GM19468 (cell line): Measurements from ENCODE around the gene HPCAL1.

ENCODE experiments used
- ATAC-seq: cut with Tn5 transposase; IDR thresholded peaks from one replicate; pipeline ENCODE4 v1.9.1; 2021; ENCODE audit warnings: mild to moderate bottlenecking, moderate library complexity, moderate number of reproducible peaks; ENCODE audit not compliant: unreplicated experiment; ENCODE audit errors: extremely low read depth

The HPCAL1 gene

DNA sequence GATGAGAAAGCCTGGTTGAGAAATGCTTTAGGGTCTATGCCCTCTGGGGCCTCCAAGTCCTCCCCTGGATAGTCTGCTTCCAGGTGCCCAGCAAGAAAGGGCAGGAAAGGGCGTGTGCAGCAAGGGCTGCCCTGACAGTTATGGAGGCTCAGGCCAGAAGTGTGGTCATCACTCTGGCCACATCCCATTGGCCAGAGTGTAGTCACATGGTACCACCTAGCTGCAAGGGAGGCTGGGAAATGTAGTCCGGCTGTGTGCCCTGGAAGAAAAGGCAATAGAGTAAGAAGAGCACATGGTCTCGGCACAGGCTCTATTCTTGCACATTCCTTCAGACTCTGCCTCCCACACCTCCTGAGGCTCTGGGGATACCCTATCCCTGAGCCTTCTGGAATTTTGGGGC, 109.7 kb downstream of the HPCAL1 start:
- ATAC-seq = no peak

- ATAC-seq = no peak
These were observed 110.8 kb downstream of the HPCAL1 start for GRCh38 chr2:10413503-10413902.

DNA sequence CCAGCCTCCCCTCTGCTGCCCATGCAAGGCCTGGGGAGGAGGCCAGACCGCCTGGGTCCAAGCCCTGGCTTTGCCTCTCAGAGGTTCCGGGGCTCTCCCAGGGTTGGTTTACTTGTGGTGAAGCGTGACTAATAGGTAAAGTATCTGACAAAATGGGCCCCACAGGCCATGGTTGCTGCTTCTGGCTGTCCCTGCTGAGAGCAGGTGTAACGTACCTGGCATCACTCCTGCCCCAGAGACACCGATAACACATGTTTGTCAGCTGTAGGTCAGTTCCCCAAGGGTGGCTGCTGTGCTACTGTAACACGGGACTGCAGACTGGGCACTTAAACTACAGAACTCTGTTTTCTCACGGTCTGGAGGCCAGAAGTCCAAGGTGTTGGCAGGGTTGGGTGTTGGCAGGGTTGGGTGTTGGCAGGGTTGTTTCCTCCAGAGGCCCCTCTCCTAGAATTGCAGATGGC, 111.3 kb downstream of the HPCAL1 start:
- ATAC-seq = no peak

DNA sequence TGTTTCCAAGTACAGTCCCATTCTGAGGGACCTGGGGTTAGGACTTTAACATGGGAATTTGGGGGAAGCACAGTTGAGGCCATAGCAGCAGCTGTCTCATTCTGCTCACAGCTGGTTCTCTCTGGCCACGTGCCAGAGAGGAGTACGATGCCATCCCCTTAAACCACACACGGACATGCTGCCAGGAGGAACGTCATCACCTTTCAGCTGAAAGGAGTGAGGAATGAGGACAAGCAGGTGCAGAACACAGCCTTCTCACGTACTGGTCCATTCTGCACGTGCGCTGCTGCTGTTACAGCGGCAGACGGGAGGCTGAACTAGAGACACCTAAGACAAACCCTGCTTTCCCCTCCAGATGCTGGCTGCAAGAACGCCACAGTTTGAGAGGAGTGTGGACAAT, 111.9 kb downstream of the HPCAL1 start:
- no peak for ATAC-seq

- ATAC-seq = no peak
These were observed 112.3 kb downstream of the HPCAL1 start for GRCh38 chr2:10415048-10415447.

- no peak for ATAC-seq
These were observed 112.9 kb downstream of the HPCAL1 start for GRCh38 chr2:10415640-10416039.

GRCh38 chr2:10417551-10418335, 115.0 kb downstream of the HPCAL1 start:
- no peak for ATAC-seq

- ATAC-seq = no peak
These were observed 117.0 kb downstream of the HPCAL1 start for GRCh38 chr2:10419553-10420257.

DNA sequence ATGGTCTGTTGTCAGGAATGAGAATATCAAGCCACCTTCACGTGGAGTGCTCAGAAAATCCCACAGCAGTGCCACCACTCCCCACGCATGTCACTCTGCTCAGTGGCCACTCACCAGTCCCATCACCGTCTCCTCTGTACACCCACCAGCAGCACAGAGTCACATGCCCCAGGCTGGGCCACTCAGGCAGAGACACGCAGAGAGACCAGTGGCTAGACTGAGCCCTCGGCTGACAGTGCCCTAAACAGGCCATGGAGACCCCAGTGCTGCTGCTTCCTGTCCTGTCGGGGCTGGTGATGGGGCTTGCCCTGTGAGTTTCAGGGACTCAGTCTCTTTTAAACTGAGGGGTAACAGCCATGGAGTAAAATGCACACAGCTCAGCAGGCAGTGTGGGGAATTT, 119.5 kb downstream of the HPCAL1 start:
- ATAC-seq = no peak

DNA sequence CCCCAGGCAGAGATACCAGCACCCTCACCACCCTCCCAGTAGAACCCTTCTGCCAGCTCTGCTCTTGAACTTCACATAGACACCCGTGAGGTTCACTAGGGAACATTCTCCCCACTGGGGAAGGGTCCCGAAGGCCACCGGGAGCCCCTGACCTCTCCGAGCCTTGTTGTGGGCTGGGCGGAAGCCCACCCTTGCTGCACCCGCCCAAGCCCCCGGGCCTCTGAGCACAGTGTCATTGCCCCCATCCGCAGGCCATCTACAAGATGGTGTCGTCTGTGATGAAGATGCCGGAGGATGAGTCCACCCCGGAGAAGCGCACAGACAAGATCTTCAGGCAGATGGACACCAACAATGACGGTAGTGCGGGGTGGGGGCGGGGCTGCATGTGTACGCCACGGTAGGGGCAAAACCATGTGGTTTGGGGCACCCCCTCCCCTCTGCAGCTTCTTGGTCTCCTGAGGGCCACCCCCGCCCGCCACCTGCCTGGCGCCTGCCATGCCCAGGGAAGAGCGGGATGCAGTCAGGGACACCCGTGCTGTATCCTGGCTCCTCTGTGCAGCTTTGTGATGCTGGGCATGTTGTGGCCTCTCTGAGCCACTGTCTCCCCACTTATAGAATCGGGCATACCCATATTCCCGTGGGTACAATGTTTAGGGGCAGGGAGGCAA, 120.2 kb downstream of the HPCAL1 start:
- no peak for ATAC-seq

DNA sequence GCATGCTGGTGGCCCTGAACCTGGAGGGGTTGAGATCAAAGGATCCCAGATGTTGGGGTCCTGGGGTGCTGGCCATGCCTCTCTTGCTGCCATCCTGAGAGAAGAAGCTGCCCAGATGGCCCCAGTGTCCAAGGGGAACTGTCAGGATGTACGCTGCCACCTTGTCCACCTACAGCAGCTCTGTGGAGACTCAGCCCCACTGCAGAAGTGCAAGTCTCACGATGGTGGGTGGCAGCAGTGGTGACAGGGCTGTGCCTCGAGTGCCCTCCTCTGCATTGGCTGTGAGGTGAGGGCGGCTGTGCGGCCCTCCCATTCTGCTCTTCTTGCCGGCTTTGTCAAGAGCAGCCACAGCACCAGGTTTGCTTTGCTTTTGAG, 120.7 kb downstream of the HPCAL1 start:
- no peak for ATAC-seq

GRCh38 chr2:10424051-10424450, 121.3 kb downstream of the HPCAL1 start:
- no peak for ATAC-seq

DNA sequence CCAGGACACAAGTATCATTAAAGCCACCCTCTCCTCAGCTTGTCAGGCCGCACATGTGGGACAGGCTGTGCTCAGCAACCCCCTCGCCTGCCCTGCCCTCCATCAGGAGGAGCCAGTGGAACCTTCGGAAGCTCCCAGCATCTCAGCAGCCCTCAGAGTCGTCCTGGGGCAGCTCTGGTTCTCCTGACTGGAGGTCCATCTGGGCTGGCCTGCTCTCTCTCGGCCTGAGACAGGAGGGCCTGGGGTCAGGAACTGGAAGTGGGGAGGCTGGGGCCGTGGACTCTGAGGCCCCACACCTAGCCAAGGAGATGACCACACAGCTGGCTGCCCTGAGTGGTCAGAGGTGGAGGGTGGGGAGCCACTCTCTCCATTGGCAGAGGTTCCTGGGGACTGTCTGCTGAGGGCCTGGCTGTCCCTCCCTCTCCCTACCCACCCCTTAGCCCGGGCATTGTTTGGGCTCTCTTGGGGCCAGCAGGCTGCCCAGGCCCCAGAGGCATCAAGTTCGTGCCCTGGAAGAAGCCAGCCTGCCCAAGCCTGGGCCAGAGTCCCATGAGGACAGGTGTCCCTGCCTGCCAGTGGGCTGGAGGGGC, 122.3 kb downstream of the HPCAL1 start:
- ATAC-seq = no peak

DNA sequence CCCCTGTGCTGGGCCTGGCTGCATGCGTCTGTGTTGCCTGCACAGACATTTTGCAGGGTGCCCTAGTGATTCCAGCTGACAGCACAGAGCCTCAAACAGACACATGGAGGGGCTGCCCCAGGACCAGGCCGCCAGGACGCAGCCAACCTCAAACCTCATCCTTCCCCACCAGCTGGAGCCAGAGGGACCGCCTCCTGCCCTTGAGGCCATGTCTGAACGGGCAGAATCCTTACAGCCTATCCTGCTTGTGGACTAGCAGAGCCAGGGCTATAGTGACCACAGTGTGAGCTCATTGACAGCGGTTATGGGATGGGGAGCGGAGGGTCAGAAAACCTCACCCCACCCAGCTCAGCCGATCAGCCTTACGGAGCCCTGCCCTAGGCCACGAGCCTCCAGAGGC, 123.0 kb downstream of the HPCAL1 start:
- ATAC-seq = no peak

GRCh38 chr2:10426726-10427617, 124.3 kb downstream of the HPCAL1 start:
- no peak for ATAC-seq

GRCh38 chr2:10427618-10427949, 124.9 kb downstream of the HPCAL1 start:
- ATAC-seq = no peak

DNA sequence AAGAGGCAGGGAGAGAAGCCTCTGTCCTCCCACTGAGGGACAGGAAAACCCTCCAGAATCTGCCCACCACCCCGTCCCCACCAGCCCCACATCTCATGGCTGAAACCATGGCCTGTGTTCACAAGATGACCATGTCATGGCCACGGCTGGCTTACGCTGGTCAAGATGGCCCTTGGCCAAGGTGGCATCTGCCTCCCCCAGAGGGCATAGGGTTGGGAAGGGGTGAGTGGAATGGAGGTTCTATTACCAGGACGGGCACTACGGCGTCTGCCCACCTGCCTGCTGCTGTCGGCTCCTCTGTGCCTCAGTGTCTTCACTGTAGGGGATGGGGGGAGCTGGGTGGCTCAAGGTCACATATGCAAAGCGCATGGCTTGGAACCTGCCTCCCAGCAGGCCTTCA, 125.7 kb downstream of the HPCAL1 start:
- ATAC-seq = no peak

DNA sequence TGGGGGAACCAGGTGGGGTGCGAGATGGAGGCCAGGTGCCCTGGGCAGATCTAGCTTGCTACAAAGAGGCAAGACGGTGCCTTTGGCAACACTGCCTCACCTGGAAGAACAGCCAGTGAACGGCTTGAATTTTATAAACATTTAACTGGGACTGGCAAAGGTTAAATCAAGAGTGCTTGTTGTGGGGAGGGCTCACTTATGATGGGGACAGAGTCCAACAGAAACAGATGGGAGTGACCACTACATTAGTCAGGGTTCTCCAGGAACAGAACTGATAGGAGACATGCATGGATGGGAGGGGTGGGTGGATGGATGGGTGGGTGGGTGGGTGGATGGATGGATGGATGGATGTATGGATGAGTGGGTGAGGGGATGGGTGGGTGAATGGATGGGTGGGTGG, 126.2 kb downstream of the HPCAL1 start:
- no peak for ATAC-seq

DNA sequence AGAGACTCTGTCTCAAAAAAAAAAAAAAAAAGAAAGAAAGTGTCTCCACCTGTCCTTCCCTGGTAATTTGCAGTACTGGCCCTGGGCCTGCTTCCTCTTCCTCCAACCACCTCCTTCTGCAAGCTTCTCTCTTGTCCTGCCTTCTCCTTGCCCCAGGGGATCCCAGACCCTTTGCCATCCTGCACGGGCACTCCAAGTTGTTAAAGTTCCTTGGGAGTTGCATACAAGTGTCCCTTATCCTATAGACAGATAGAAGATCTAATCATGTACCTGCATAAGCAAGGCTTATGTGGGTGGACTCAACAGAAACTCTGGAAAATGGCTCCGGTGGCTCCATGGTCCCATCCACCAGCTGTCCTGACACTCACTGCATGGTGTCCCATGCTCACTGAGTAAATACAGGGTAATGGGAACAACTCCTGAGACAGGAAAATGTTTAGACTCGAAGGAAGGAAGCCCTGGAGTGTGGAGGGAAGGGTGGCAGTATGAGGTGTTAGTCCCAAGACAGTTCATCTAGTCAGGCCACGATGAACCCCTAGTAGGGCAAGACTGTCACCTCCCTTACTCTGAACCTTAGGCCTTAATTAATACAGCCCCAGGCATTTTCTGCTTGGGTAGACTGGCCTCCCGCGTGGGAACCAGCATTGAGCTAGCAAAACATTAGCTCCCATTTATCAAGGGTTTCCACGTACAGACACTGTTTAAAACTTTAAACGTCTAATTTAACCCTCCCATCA, 128.3 kb downstream of the HPCAL1 start:
- ATAC-seq = no peak
